Measurements from ENCODE around the gene PPA1.

GRCh38 chr10:70227548-70228320 lies 5.5 kb downstream of the PPA1 start:
- no peak for TF ChIP-seq CTCF (optimal IDR thresholded peaks at IDR 0.05 in 1 of 3, IDR thresholded peaks at IDR 0.05 in 1 of 3, conservative IDR thresholded peaks at IDR 0.05 in 1 of 3; ENCODE audit: extremely low read depth in 1 of 3, insufficient read depth in 2 of 3, low read length in 3 of 3)
- TF ChIP-seq EZH2 (IDR thresholded peaks at IDR 0.05; ENCODE audit: low read length), result no peak

All from keratinocyte (primary cell).